PC-3 (cell line): ENCODE results near the gene KMT5C. TPM values are rescaled to one million over a fixed set of nuclear protein-coding genes. Genes with fewer than 3 reads are reported as not detected.

Experiments
- ATAC-seq: fragments of 200-7000 bp; cut with Tn5 transposase; 2 replicates; pipeline ENCODE4 v1.9.1; 2020; ENCODE audit warnings: mild to moderate bottlenecking, moderate library complexity
- BruUV-seq: library from RNA; stranded (reverse); fragments of 400-500 nt; replicated peaks from 2 replicates; lab custom pipeline; 2021; lab: Mats Ljungman, UMichigan
- CTCF ChIA-PET: fragments of 300-600 bp; sonication (Branson Sonifier 250); formaldehyde crosslinking; loops from one replicate; lab custom pipeline; 2022; ENCODE audit warnings: antibody characterized with exemption; lab: Charles Lee
- POLR2A ChIA-PET: fragments of 300-600 bp; sonication (Branson Sonifier 250); formaldehyde crosslinking; loops from one replicate; lab custom pipeline; 2022; ENCODE audit warnings: antibody characterized with exemption; ENCODE audit not compliant: unreplicated experiment; lab: Charles Lee
- DNase-seq: peaks from one replicate; pipeline ENCODE4 v3.0.0-alpha.2; 2015
- H2AFZ ChIP-seq: fragments of 300-600 bp; sonication (generic); 2 replicates; pipeline ENCODE4 v1.6.0; 2016; ENCODE audit warnings: antibody characterized with exemption, low read length
- H3F3A ChIP-seq: fragments of 300-600 bp; sonication (generic); one replicate; pipeline ENCODE4 v1.6.0; 2017; ENCODE audit warnings: antibody characterized with exemption, low read length, control low read depth, mild to moderate bottlenecking; ENCODE audit not compliant: unreplicated experiment
- H3K27ac ChIP-seq: fragments of 300-600 bp; sonication (generic); 2 replicates; pipeline ENCODE4 v1.5.1; 2016; ENCODE audit warnings: mild to moderate bottlenecking, low read length
- H3K27me3 ChIP-seq: fragments of 300-600 bp; sonication (generic); 2 replicates; pipeline ENCODE4 v1.6.1; 2016; ENCODE audit warnings: low read length, mixed read lengths
- H3K36me3 ChIP-seq: fragments of 300-600 bp; sonication (generic); 2 replicates; pipeline ENCODE4 v1.6.1; 2016; ENCODE audit warnings: low read depth, mixed run types, low read length, mixed read lengths
- H3K4me1 ChIP-seq: fragments of 300-600 bp; sonication (generic); 2 replicates; pipeline ENCODE4 v1.5.1; 2016; ENCODE audit warnings: low read length; ENCODE audit not compliant: insufficient read depth
- H3K4me2 ChIP-seq: fragments of 300-600 bp; sonication (generic); 2 replicates; pipeline ENCODE4 v1.6.0; 2016; ENCODE audit warnings: low read length
- H3K4me3 ChIP-seq: fragments of 300-600 bp; sonication (generic); 2 replicates; pipeline ENCODE4 v1.5.1; 2016; ENCODE audit warnings: mild to moderate bottlenecking, low read length, mixed read lengths
- H3K79me2 ChIP-seq: fragments of 300-600 bp; sonication (generic); 2 replicates; pipeline ENCODE4 v1.6.1; 2017; ENCODE audit warnings: low read length, mixed read lengths
- H3K9ac ChIP-seq: fragments of 300-600 bp; sonication (generic); 2 replicates; pipeline ENCODE4 v1.6.0; 2016; ENCODE audit warnings: mild to moderate bottlenecking, low read length
- H3K9me2 ChIP-seq: fragments of 300-600 bp; sonication (generic); replicated peaks from 2 replicates; pipeline ENCODE4 v1.6.1; 2016; ENCODE audit warnings: mixed run types, low read length, mixed read lengths
- H3K9me3 ChIP-seq: fragments of 300-600 bp; sonication (generic); 2 replicates; pipeline ENCODE4 v1.6.1; 2016; ENCODE audit warnings: low read length, mixed read lengths
- H4K20me1 ChIP-seq: fragments of 300-600 bp; sonication (generic); 2 replicates; pipeline ENCODE4 v1.6.1; 2016; ENCODE audit warnings: low read length, mixed read lengths
- CTCF ChIP-seq: fragments of 300-600 bp; sonication (generic); conservative IDR thresholded peaks from 2 replicates; pipeline ENCODE4 v1.5.1; 2017; ENCODE audit warnings: antibody characterized with exemption, low read depth, mild to moderate bottlenecking, low read length
- EZH2 ChIP-seq: fragments of 300-600 bp; sonication (generic); IDR thresholded peaks from one replicate; pipeline ENCODE4 v1.6.1; 2017; ENCODE audit warnings: antibody characterized with exemption, mild to moderate bottlenecking, low read length; ENCODE audit not compliant: unreplicated experiment
- EZH2phosphoT487 ChIP-seq: fragments of 300-600 bp; sonication (generic); IDR thresholded peaks from 2 replicates; pipeline ENCODE4 v1.6.1; 2018; ENCODE audit warnings: mild to moderate bottlenecking, antibody characterized with exemption, low read length, borderline replicate concordance
- intact Hi-C: fragments of 100-400 bp; cut with micrococcal nuclease; formaldehyde crosslinking; loops from 2 replicates; pipeline ENCODE4 v1.9.0; 2023
- total RNA-seq: library from RNA; depleted of rRNA; stranded (reverse); fragments of >200 nt; gene quantifications from 2 replicates; pipeline ENCODE4 v1.2.3, GENCODE V29; 2014

KMT5C gene
- total RNA-seq, 1 experiment from 2014 or later = 21.9 TPM

GRCh38 chr19:55299991-55300390 lies 39.7 kb upstream of the KMT5C start:
- ChIA-PET POLR2A (no interaction called here), CTCF (no interaction called here)
- Histone ChIP-seq H3F3A (no peaks in the 10 kb centered on the region), H4K20me1 (no peaks in the 10 kb centered on the region), H3K9me2 (no peaks in the 10 kb centered on the region), H3K4me1 (peaks cover 7% of the 10 kb centered on the region; the same call in 1 of the 2 replicates), H3K36me3 (no peaks in the 10 kb centered on the region), H3K27ac (no peak overlapping the region), H2AFZ (no peak overlapping the region), H3K9ac (no peak overlapping the region), H3K27me3 (no peaks in the 10 kb centered on the region), H3K4me3 (no peak overlapping the region), H3K9me3 (no peaks in the 10 kb centered on the region), H3K79me2 (no peaks in the 10 kb centered on the region), H3K4me2 (no peak overlapping the region)
- ATAC-seq (no peak), DNase-seq (no peak)
- TF ChIP-seq CTCF (no peak), EZH2 (no peak)
- no TSS peak for BruUV-seq
- intact Hi-C loops = loop anchor here (5.0 kb wide), 1 partner anchor 72 kb away; the partner anchor contains the start of gene IL11

- TF ChIP-seq EZH2 (no peak), EZH2phosphoT487 (no peak), CTCF (no peak)
- no TSS peak for BruUV-seq
- H3K9me2 ChIP-seq = no peaks in the 10 kb centered on the region
- ChIA-PET CTCF (interaction anchor here (0.5 to 1.3 kb wide), 4 partner anchors 37 to 98 kb away, joined by 3 to 5 read pairs (median 4); partner anchors contain the start of gene KMT5C), POLR2A (no interaction called here)
- H3F3A ChIP-seq = no peaks in the 10 kb centered on the region
- H3K79me2 ChIP-seq = no peaks in the 10 kb centered on the region
- no peaks in the 10 kb centered on the region for H3K27me3 ChIP-seq
- ATAC-seq = no peak
- H4K20me1 ChIP-seq = no peaks in the 10 kb centered on the region
- H3K4me2 ChIP-seq = peak overlapping the region; percentile 82; the same call in 1 of the 2 replicates
- no peaks in the 10 kb centered on the region for H3K36me3 ChIP-seq
- intact Hi-C loops = loop anchor here (5.0 kb wide), 1 partner anchor 71 kb away; the partner anchor contains the start of gene IL11
- H3K9me3 ChIP-seq = no peaks in the 10 kb centered on the region
- peak overlapping the region; percentile 89; the same call in 1 of the 2 replicates for H2AFZ ChIP-seq
- H3K9ac ChIP-seq = no peak overlapping the region
- no peak overlapping the region for H3K4me3 ChIP-seq
- peaks cover 7% of the 10 kb centered on the region; the same call in 1 of the 2 replicates for H3K4me1 ChIP-seq
- no peak overlapping the region for H3K27ac ChIP-seq
- no peak for DNase-seq
These were observed 38.7 kb upstream of the KMT5C start for GRCh38 chr19:55300886-55301458.
